Thoracic aorta (tissue), 2 donors: ENCODE results near the gene KLHDC7B. TPM values are rescaled to one million over a fixed set of nuclear protein-coding genes. Genes with fewer than 3 reads are reported as not detected.

Experiments
- ATAC-seq: fragments of 150-250 bp; one replicate; pipeline ENCODE4 v1.8.0; 2017; ENCODE audit warnings: low read depth; ENCODE audit not compliant: insufficient number of reproducible peaks, low FRiP score
- DNase-seq: peaks from one replicate; pipeline ENCODE4 v3.0.0-alpha.2; 2020; ENCODE audit warnings: low spot score
- H3K27ac ChIP-seq, 2 donors: fragments of 200-600 bp; sonication (generic); 1 replicate in 1 of 2; 2 replicates in 1 of 2; pipeline ENCODE4 v1.5.1; 2016; ENCODE audit warnings: mild to moderate bottlenecking in 2 of 2, moderate library complexity in 2 of 2
- H3K27me3 ChIP-seq: fragments of 200-600 bp; sonication (generic); replicated peaks from 2 replicates; pipeline ENCODE4 v1.6.0; 2016; ENCODE audit warnings: mild to moderate bottlenecking; ENCODE audit not compliant: insufficient read depth
- H3K36me3 ChIP-seq: fragments of 200-600 bp; sonication (generic); one replicate; pipeline ENCODE4 v1.5.1; 2016
- H3K4me1 ChIP-seq, 2 donors: fragments of 200-600 bp; sonication (generic); 1 replicate in 1 of 2; 2 replicates in 1 of 2; pipeline versions ENCODE4 v1.5.1 to v1.6.0; 2016; ENCODE audit warnings: low read depth in 2 of 2, mild to moderate bottlenecking in 1 of 2; ENCODE audit not compliant: control insufficient read depth in 1 of 2
- H3K4me3 ChIP-seq: fragments of 200-600 bp; sonication (generic); 2 replicates; pipeline ENCODE4 v1.5.1; 2016; ENCODE audit warnings: mild to moderate bottlenecking
- H3K9me3 ChIP-seq: fragments of 200-600 bp; sonication (generic); 2 replicates; pipeline ENCODE4 v1.5.1; 2016
- total RNA-seq, 2 donors: library from RNA; depleted of rRNA; stranded (reverse); fragments of >200 nt; gene quantifications; one replicate each; pipeline versions ENCODE4 v1.1.0 to v1.2.3, GENCODE V29; 2016
- TF ChIP-seq, protein P1 (sequence below): fragments of 200-600 bp; sonication (generic); IDR thresholded peaks from one replicate; pipeline ENCODE4 v1.5.1; 2019; ENCODE audit warnings: antibody characterized with exemption

KLHDC7B gene
- total RNA-seq, 2 donors from 2014 or later, result not detected

DNA sequence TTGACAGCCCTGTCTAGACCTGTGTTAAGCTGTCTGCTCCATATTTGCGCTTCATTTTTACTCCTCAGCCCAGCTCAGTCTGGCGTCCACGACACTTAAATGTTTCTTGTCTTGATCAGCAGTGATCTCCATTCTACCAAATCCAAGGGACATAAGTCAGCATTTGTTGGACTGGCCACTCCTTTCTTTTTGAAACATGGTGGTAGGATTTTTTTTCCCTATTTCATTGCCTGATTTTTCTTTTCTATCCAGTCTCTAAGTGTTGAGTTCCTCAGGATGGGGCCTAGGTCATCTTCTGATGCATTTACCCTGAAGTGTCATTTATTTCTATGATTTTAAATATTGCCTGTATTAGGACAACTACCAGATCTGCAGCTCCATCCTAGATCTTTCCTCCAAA is 36.8 kb upstream of the KLHDC7B start:
- ATAC-seq (no peak), DNase-seq (no peak)
- peaks cover 18% of the 10 kb centered on the region for H3K36me3 ChIP-seq
- H3K4me3 ChIP-seq, result peak overlapping the region; percentile 92
- no peaks in the 10 kb centered on the region for H3K27me3 ChIP-seq
- H3K27ac ChIP-seq, result peak overlapping the region; percentile 82 to 89
- H3K9me3 ChIP-seq, result no peaks in the 10 kb centered on the region
- peaks cover 15 to 29% of the 10 kb centered on the region in 2 donors for H3K4me1 ChIP-seq
- TF ChIP-seq, protein P1, sequence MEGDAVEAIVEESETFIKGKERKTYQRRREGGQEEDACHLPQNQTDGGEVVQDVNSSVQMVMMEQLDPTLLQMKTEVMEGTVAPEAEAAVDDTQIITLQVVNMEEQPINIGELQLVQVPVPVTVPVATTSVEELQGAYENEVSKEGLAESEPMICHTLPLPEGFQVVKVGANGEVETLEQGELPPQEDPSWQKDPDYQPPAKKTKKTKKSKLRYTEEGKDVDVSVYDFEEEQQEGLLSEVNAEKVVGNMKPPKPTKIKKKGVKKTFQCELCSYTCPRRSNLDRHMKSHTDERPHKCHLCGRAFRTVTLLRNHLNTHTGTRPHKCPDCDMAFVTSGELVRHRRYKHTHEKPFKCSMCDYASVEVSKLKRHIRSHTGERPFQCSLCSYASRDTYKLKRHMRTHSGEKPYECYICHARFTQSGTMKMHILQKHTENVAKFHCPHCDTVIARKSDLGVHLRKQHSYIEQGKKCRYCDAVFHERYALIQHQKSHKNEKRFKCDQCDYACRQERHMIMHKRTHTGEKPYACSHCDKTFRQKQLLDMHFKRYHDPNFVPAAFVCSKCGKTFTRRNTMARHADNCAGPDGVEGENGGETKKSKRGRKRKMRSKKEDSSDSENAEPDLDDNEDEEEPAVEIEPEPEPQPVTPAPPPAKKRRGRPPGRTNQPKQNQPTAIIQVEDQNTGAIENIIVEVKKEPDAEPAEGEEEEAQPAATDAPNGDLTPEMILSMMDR, result no peak

DNA sequence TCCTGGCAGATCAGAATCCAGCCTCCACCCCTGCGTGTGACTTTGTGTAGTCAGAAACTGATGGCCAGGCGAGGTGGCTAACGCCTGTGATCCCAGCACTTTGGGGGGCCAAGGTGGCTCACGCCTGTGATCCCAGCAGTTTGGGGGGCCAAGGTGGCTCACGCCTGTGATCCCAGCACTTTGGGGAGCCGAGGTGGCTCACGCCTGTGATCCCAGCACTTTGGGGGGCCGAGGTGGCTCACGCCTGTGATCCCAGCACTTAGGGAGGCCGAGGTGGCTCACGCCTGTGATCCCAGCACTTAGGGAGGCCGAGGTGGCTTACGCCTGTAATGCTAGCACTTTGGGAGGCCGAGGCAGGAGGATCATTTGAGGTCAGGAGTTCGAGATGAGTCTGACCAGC is 32.5 kb upstream of the KLHDC7B start:
- ATAC-seq, result no peak
- H3K27me3 ChIP-seq, result no peaks in the 10 kb centered on the region
- H3K9me3 ChIP-seq, result no peaks in the 10 kb centered on the region
- DNase-seq, result no peak
- no peak overlapping the region for H3K27ac ChIP-seq
- peaks cover 9 to 11% of the 10 kb centered on the region in 2 donors for H3K4me1 ChIP-seq
- no peak overlapping the region for H3K4me3 ChIP-seq
- peaks cover 16% of the 10 kb centered on the region for H3K36me3 ChIP-seq
- TF ChIP-seq, protein P1, result no peak

GRCh38 chr22:50516068-50516467 is 29.6 kb upstream of the KLHDC7B start:
- DNase-seq (no peak), ATAC-seq (no peak)
- H3K9me3 ChIP-seq, result no peaks in the 10 kb centered on the region
- H3K36me3 ChIP-seq, result peaks cover 39% of the 10 kb centered on the region
- TF ChIP-seq, protein P1, result no peak
- H3K27ac ChIP-seq, result no peak overlapping the region
- no peak overlapping the region for H3K4me3 ChIP-seq
- H3K4me1 ChIP-seq, result no peaks in the 10 kb centered on the region
- H3K27me3 ChIP-seq, result no peaks in the 10 kb centered on the region

DNA sequence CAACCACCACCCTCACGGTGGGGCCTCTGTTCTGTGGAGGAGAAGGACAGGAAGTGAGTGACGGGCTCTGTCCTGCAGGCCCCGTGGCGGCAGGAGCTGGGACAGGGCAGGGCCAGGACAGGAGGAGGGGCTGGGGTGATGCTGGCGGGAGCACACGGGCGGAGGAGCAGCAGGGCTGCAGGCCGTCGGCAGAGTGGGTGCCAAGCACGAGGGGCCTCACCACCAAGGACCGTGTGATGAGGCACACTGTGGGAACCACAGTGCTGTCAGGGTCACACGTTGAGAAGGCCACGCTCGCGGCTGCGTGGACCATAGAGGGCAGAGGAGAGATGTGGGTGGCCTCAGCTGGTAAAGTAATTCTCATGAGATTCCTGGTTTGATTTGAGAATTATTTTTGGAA is 28.8 kb upstream of the KLHDC7B start:
- DNase-seq, result no peak
- H3K27me3 ChIP-seq, result no peaks in the 10 kb centered on the region
- peaks cover 47% of the 10 kb centered on the region for H3K36me3 ChIP-seq

DNA sequence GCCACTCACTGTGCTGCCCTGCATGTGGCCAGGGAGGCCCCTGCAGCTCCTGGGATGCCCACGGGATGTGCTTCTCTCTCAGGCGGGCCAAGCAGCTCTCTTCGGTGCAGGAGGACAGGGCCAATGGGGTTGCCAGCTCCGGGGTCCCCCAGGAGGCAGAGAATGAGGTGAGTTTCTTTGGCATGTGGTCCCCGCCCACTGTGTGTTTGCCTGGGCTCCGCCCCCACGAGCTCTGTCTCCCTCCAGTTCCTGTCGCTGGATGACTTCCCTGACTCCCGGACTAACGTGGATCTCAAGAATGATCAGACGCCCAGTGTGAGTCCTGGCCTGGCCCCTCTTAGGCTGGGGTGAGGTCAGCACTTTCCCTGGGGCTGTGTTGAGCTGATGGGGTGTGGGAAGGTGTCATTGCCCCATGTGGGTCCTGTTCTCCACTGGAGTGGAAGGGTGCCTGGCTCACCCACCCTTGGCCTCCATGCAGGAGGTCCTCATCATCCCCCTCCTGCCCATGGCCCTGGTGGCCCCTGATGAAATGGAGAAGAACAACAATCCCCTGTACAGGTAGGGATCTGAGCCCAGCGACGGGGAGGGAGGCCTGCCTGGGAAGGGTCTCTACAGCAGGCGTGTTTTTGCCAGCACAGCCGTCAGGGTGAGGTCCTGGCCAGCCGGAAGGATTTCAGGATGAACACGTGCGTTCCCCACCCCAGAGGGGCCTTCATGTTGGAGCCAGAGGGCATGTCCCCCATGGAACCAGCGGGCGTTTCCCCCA is 28.0 kb upstream of the KLHDC7B start:
- DNase-seq, result no peak
- no peaks in the 10 kb centered on the region for H3K9me3 ChIP-seq
- H3K36me3 ChIP-seq, result peaks cover 52% of the 10 kb centered on the region
- ATAC-seq, result no peak
- H3K4me3 ChIP-seq, result no peak overlapping the region
- TF ChIP-seq, protein P1, result no peak
- no peaks in the 10 kb centered on the region for H3K27me3 ChIP-seq
- H3K27ac ChIP-seq, result no peak overlapping the region
- no peaks in the 10 kb centered on the region for H3K4me1 ChIP-seq

More for the DNA sequence above, 28.8 kb upstream of the KLHDC7B start:
- Histone ChIP-seq H3K27ac (no peak overlapping the region), H3K4me3 (no peak overlapping the region), H3K4me1 (no peaks in the 10 kb centered on the region), H3K9me3 (no peaks in the 10 kb centered on the region)
- TF ChIP-seq, protein P1, result no peak
- ATAC-seq, result no peak
